Measurements from ENCODE around the gene MYD88.

GRCh38 chr3:38112378-38112761 lies 26.1 kb upstream of the MYD88 start:
- TF ChIP-seq, protein P1, sequence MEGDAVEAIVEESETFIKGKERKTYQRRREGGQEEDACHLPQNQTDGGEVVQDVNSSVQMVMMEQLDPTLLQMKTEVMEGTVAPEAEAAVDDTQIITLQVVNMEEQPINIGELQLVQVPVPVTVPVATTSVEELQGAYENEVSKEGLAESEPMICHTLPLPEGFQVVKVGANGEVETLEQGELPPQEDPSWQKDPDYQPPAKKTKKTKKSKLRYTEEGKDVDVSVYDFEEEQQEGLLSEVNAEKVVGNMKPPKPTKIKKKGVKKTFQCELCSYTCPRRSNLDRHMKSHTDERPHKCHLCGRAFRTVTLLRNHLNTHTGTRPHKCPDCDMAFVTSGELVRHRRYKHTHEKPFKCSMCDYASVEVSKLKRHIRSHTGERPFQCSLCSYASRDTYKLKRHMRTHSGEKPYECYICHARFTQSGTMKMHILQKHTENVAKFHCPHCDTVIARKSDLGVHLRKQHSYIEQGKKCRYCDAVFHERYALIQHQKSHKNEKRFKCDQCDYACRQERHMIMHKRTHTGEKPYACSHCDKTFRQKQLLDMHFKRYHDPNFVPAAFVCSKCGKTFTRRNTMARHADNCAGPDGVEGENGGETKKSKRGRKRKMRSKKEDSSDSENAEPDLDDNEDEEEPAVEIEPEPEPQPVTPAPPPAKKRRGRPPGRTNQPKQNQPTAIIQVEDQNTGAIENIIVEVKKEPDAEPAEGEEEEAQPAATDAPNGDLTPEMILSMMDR (conservative IDR thresholded peaks at IDR 0.05 in 1 of 2, IDR thresholded peaks at IDR 0.05 in 1 of 2; ENCODE audit: extremely low read depth in 1 of 2, insufficient read depth in 1 of 2, low read depth in 1 of 2, low read length in 2 of 2), result no peak
- TF ChIP-seq EZH2 (IDR thresholded peaks at IDR 0.05; ENCODE audit: borderline replicate concordance, low read length), result no peak
